ENCODE data around the gene NRXN3. TPM values are rescaled to one million over a fixed set of nuclear protein-coding genes. Genes with fewer than 3 reads are reported as not detected.
A peak's percentile ranks its signal among the peaks of the same experiment; 100 is the strongest.

NRXN3 gene
- total and polyA plus RNA-seq, 4 donors = 1.4 to 8.3 (median 4.4) TPM

DNA sequence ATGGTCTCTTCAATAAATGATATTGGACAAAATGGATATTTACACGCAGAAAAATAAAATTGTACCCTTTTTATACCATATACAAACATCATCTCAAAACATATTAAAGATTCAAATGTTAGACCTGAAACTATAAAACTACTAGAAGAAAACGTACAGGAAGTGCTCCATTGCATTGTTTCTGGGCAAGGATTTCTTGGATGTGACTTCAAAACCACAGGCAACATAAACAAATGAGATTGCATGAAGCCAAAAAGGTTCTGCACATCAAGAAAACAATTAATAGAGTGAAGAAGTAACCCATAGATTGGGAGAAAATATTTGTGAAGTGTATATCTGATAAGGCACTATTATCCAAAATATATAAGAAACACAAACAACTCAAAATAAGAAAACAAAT is 812.4 kb downstream of the NRXN3 start:
- DNase-seq = no peak
- TF ChIP-seq, protein P1, sequence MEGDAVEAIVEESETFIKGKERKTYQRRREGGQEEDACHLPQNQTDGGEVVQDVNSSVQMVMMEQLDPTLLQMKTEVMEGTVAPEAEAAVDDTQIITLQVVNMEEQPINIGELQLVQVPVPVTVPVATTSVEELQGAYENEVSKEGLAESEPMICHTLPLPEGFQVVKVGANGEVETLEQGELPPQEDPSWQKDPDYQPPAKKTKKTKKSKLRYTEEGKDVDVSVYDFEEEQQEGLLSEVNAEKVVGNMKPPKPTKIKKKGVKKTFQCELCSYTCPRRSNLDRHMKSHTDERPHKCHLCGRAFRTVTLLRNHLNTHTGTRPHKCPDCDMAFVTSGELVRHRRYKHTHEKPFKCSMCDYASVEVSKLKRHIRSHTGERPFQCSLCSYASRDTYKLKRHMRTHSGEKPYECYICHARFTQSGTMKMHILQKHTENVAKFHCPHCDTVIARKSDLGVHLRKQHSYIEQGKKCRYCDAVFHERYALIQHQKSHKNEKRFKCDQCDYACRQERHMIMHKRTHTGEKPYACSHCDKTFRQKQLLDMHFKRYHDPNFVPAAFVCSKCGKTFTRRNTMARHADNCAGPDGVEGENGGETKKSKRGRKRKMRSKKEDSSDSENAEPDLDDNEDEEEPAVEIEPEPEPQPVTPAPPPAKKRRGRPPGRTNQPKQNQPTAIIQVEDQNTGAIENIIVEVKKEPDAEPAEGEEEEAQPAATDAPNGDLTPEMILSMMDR (IDR thresholded peaks at IDR 0.05; ENCODE audit: control extremely low read depth, extremely low read depth) = no peak
- no peaks in the 10 kb centered on the region for H3K27me3 ChIP-seq (ENCODE audit: control insufficient read depth in 3 of 3, insufficient read depth in 3 of 3, low read length in 2 of 3)
- H3K4me3 ChIP-seq = no peak overlapping the region
- no peaks in the 10 kb centered on the region for H3K36me3 ChIP-seq (ENCODE audit: control insufficient read depth in 4 of 4, insufficient read depth in 4 of 4, low read length in 4 of 4)
- ATAC-seq (ENCODE audit: insufficient read depth, low FRiP score) = no peak
- 56 to 66% methylated on average over 2 of the region's 2 CpGs for WGBS, 2 donors
- no peaks in the 10 kb centered on the region for H3K9me3 ChIP-seq (ENCODE audit: control insufficient read depth in 4 of 4, insufficient read depth in 3 of 4, low read length in 3 of 4)
- H3K27ac ChIP-seq (ENCODE audit: low read depth in 1 of 2, low read length in 1 of 2) = no peak overlapping the region
- H3K4me1 ChIP-seq (ENCODE audit: control insufficient read depth in 5 of 5, insufficient read depth in 5 of 5, low read length in 5 of 5) = no peaks in the 10 kb centered on the region
- no peak overlapping the region for H3K9ac ChIP-seq (ENCODE audit: insufficient read depth in 1 of 2, low read length in 2 of 2)

DNA sequence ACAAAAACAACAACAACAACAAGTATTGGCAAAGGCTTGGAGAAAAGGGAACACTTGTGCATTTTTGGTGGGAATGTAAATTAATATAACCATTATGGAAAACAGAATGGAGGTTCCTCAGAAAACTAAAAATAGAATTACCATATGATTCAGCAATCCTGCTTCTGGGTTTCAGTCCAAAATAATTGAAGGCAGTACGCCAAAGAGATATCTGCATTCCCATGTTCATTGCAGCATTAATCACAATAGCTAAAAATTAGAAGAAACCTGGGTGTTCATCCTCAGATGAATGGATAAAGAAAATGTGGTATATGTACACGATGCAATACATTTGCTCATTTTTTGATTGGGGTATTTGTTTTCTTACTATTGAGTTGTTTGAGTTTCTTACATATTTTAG is 813.0 kb downstream of the NRXN3 start:
- TF ChIP-seq, protein P1 (IDR thresholded peaks at IDR 0.05; ENCODE audit: control extremely low read depth, extremely low read depth) = no peak
- H3K9me3 ChIP-seq (ENCODE audit: control insufficient read depth in 4 of 4, insufficient read depth in 3 of 4, low read length in 3 of 4) = no peaks in the 10 kb centered on the region
- no peaks in the 10 kb centered on the region for H3K36me3 ChIP-seq (ENCODE audit: control insufficient read depth in 4 of 4, insufficient read depth in 4 of 4, low read length in 4 of 4)
- no peaks in the 10 kb centered on the region for H3K27me3 ChIP-seq (ENCODE audit: control insufficient read depth in 3 of 3, insufficient read depth in 3 of 3, low read length in 2 of 3)
- H3K4me3 ChIP-seq = no peak overlapping the region
- no peak overlapping the region for H3K27ac ChIP-seq (ENCODE audit: low read depth in 1 of 2, low read length in 1 of 2)
- no peaks in the 10 kb centered on the region for H3K4me1 ChIP-seq (ENCODE audit: control insufficient read depth in 5 of 5, insufficient read depth in 5 of 5, low read length in 5 of 5)
- no peak for ATAC-seq (ENCODE audit: insufficient read depth, low FRiP score)
- no peak overlapping the region for H3K9ac ChIP-seq (ENCODE audit: insufficient read depth in 1 of 2, low read length in 2 of 2)
- WGBS, 2 donors = 80 to 85% methylated on average over 2 of the region's 2 CpGs
- peak in 1 of 3 donors; percentile 12 for DNase-seq

DNA sequence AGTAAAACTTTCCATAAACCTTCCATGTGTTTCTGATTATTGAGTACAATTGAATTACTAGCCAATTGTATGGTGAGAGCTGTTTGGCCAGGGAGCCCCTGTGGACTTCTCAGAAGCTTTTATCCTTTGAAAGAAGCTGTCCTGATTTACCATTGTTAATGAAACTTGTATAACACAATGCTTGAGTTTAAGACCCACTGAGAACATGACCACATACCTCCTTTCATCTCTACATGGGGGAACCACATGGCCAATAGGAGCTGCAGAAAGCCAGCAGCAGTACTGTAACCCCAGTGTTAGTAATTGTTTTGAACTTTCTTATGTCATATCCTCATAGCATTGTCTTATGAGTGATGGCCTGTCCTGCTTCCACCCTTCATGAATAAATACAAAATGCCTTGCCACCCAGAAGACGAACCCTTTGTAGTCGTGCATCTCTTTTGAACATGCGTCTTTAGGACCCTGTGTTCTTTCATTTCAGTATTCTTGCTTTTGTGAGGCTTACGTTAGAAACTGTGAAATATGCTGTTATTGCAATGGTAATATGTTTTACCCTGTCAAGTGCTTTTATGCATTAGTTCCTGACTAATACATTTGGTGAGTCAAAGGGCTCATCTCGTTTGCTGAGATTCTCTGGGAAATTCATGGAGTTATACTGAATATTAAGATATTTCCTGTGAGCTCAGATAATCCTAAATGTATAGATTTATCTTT is 815.7 kb downstream of the NRXN3 start:
- TF ChIP-seq, protein P1 (IDR thresholded peaks at IDR 0.05; ENCODE audit: control extremely low read depth, extremely low read depth) = no peak
- Histone ChIP-seq H3K4me3 (no peak overlapping the region), H3K27me3 (ENCODE audit: control insufficient read depth in 3 of 3, insufficient read depth in 3 of 3, low read length in 2 of 3) (no peaks in the 10 kb centered on the region), H3K9ac (ENCODE audit: insufficient read depth in 1 of 2, low read length in 2 of 2) (no peak overlapping the region), H3K27ac (ENCODE audit: low read depth in 1 of 2, low read length in 1 of 2) (no peak overlapping the region), H3K36me3 (ENCODE audit: control insufficient read depth in 4 of 4, insufficient read depth in 4 of 4, low read length in 4 of 4) (no peaks in the 10 kb centered on the region), H3K9me3 (ENCODE audit: control insufficient read depth in 4 of 4, insufficient read depth in 3 of 4, low read length in 3 of 4) (no peaks in the 10 kb centered on the region), H3K4me1 (ENCODE audit: control insufficient read depth in 5 of 5, insufficient read depth in 5 of 5, low read length in 5 of 5) (no peaks in the 10 kb centered on the region)
- ATAC-seq (ENCODE audit: insufficient read depth, low FRiP score) = no peak
- 48 to 59% methylated on average over 5 of the region's 5 CpGs for WGBS, 2 donors
- DNase-seq = no peak

DNA sequence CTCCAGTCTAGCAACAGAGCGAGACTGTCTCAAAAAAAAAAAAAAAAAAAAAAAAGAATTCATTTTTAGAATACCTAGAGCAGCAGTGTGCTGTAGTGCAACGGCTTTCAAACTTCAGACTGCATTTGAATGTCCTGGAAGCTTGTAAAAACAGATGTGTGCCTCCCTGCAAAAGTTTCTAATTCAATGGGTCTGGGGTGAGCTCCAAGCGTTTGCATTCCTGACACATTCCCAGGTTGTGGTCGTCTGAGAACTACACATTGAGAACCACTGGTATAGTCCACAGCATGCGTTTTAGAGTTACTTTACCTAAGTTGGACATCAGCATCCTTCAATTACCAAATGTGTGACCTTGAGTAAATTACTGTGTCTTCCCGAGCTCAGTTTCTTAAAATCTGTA is 816.8 kb downstream of the NRXN3 start:
- Histone ChIP-seq H3K36me3 (ENCODE audit: control insufficient read depth in 4 of 4, insufficient read depth in 4 of 4, low read length in 4 of 4) (no peaks in the 10 kb centered on the region), H3K9ac (ENCODE audit: insufficient read depth in 1 of 2, low read length in 2 of 2) (no peak overlapping the region), H3K4me1 (ENCODE audit: control insufficient read depth in 5 of 5, insufficient read depth in 5 of 5, low read length in 5 of 5) (no peaks in the 10 kb centered on the region), H3K27ac (ENCODE audit: low read depth in 1 of 2, low read length in 1 of 2) (no peak overlapping the region), H3K9me3 (ENCODE audit: control insufficient read depth in 4 of 4, insufficient read depth in 3 of 4, low read length in 3 of 4) (no peaks in the 10 kb centered on the region), H3K4me3 (no peak overlapping the region), H3K27me3 (ENCODE audit: control insufficient read depth in 3 of 3, insufficient read depth in 3 of 3, low read length in 2 of 3) (no peaks in the 10 kb centered on the region)
- no peak for DNase-seq
- TF ChIP-seq, protein P1 (IDR thresholded peaks at IDR 0.05; ENCODE audit: control extremely low read depth, extremely low read depth) = no peak
- WGBS, 2 donors = 56 to 67% methylated on average over 6 of the region's 6 CpGs
- no peak for ATAC-seq (ENCODE audit: insufficient read depth, low FRiP score)

Measured in lung (tissue), 12 donors.